NB4 (cell line): ENCODE measurements around the gene PRKAR1B.

ENCODE experiments used
- DNase-seq: peaks from one replicate; pipeline ENCODE4 v3.0.0; 2010; ENCODE audit warnings: low read depth
- H3K4me3 ChIP-seq: one replicate; pipeline ENCODE4 v1.5.1; 2011; ENCODE audit warnings: mild to moderate bottlenecking, low read depth, low read length, moderate library complexity
- MYC ChIP-seq: IDR thresholded peaks from 2 replicates; pipeline ENCODE4 v1.6.1; 2011; ENCODE audit warnings: low read depth, low read length
- POLR2A ChIP-seq: IDR thresholded peaks from 2 replicates; pipeline ENCODE4 v1.6.1; 2011; ENCODE audit warnings: mild to moderate bottlenecking; ENCODE audit not compliant: insufficient read length; ENCODE audit errors: extremely low read depth
- TF ChIP-seq, protein P1 (sequence below): IDR thresholded peaks from one replicate; pipeline ENCODE4 v1.5.1; 2012; ENCODE audit warnings: low read depth, low read length
- TF ChIP-seq, protein P2 (sequence below): IDR thresholded peaks from 2 replicates; pipeline ENCODE4 v1.6.1; 2011; ENCODE audit warnings: low read depth, low read length

The PRKAR1B gene

DNA sequence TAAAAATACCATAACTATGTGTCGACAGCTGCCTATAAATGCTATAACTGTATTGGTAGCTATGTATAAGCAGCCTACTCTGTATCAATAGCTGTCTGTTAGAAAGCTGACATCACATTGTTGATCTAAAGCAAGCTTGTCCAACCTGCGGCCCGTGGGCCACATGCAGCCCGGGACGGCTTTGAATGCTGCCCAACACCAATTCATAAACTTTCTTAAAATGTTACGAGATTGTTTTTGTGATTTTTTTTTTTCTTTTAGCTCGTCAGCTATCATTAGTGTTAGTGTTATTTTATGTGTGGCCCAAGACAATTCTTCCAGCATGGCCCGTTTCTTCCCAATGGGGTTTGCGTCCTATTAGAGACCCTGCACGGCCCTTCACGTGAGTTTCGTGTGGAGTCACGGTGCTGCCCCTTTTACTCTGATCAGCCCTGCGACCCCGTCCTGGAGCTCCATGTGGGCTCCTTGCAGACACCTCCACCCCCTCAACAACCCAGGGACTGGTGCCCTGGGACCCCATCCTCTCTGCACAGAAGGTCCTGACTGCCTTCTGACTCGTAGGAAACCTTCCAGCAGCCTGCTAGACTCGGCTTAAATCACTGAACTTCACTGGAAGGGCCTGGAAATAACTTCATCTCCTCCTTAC, 4.5 kb upstream of the PRKAR1B start:
- no peak overlapping the region for H3K4me3 ChIP-seq
- TF ChIP-seq, protein P1, sequence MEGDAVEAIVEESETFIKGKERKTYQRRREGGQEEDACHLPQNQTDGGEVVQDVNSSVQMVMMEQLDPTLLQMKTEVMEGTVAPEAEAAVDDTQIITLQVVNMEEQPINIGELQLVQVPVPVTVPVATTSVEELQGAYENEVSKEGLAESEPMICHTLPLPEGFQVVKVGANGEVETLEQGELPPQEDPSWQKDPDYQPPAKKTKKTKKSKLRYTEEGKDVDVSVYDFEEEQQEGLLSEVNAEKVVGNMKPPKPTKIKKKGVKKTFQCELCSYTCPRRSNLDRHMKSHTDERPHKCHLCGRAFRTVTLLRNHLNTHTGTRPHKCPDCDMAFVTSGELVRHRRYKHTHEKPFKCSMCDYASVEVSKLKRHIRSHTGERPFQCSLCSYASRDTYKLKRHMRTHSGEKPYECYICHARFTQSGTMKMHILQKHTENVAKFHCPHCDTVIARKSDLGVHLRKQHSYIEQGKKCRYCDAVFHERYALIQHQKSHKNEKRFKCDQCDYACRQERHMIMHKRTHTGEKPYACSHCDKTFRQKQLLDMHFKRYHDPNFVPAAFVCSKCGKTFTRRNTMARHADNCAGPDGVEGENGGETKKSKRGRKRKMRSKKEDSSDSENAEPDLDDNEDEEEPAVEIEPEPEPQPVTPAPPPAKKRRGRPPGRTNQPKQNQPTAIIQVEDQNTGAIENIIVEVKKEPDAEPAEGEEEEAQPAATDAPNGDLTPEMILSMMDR: no peak
- TF ChIP-seq POLR2A (no peak), MYC (no peak)
- TF ChIP-seq, protein P2, sequence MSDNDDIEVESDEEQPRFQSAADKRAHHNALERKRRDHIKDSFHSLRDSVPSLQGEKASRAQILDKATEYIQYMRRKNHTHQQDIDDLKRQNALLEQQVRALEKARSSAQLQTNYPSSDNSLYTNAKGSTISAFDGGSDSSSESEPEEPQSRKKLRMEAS: no peak
- DNase-seq: no peak

DNA sequence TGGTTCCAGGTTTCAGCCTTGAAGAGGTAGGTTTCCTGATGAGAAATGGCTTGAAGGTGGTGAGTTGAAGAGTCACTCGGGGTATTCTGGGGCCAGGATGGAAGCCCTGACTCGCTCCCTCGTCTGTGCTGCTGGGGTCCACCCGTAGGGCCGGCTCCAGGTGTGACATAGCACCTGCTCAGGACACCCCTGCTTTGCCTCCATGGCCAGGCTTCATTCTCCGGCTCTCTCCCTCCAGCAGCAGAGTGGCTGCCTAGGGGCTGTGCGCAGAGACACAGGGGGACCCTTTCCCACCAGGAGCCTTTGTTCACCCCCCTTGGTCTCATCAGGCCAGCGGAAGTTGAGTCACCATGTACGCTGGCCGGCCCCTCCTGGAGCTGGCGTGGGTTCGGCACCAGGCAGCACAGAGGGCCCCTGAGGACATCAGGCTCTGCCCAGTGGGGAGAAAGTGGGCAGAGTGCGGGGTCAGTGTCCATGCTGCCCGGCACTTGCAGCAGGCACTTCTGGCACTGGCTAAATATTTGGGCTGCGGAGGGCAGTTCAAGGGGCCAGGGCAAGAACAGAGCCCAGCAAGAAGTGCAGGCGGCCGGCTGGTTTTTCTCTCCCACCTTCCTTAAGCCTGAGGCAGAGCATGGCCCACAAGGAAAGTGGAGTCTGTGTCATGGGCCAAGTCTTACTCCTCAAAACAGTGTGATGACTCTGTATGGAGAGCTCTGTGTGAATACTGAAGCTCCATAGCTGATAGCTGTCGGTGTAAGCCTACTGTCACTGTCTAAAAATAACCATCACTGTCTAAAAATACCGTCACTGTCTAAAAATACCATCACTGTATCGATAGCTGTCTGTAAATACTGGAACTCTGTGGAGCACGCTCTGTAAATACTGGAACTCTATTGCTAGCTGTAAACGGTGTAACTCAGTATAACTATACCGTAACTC, 3.7 kb upstream of the PRKAR1B start:
- no peak overlapping the region for H3K4me3 ChIP-seq
- no peak for DNase-seq

DNA sequence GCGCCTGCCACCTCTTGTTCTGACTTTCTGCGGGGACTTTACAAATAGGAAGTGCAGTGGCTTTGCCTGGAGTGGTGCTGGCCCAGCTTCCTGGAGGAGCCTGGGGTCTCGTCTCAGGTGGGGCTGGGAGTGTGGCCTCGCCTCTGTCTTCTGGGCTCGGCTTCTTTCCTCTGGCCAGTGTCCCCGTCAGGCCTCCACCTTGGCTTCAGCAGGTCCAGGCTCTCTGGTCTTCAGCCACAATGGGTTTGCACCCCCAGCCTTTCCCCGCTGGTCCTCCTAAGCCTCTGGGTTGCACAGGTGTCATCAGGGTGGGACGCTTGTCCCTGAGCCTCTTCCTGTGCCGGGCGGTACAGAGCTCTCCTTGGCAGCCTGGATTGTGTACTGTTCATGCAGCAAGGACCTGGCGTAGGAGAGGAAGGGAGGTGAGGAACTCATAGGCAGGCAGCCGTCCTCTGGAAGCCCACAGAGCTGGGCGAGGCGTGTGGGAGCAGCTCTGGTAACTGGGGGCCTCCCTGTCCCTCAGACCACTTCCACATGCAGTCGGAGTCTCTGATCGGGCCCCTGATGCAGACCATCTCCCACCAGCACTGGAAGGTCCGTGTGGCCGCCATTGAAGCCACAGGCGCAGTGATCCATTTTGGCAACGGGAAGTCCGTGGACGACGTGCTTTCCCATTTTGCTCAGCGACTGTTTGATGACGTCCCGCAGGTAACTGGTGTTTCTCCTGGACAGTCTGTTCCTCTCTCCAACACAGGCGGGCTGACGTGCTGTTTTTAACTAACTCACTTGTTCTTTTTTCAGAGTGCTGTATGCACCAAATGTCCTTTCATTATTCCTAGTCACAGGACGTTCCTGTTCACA, 2.3 kb upstream of the PRKAR1B start:
- no peak for DNase-seq
- TF ChIP-seq MYC (no peak), POLR2A (no peak)
- TF ChIP-seq, protein P1: no peak
- TF ChIP-seq, protein P2: no peak
- H3K4me3 ChIP-seq: no peak overlapping the region

More for the DNA sequence above, 3.7 kb upstream of the PRKAR1B start:
- TF ChIP-seq, protein P1: no peak
- TF ChIP-seq POLR2A (no peak), MYC (no peak)
- TF ChIP-seq, protein P2: no peak

DNA sequence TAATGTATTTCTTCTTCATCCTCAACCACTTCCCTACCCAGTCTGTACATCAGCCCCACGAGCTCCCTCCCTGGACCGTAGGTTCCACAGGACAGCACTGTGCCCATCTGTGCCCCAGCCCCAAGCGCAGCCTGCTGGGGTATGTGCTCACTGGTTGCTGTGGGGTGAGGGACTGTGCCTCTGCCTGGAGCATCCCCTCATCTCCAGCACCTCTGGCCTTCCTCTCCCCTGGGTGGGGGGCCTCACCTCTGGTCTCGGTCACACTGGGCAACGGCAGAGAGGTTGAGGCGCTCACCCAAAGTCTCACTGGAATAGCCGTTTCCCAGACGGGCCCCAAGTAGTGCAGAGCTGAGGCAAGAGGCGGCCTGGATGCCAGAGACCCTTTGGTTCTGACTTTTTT, 1.5 kb upstream of the PRKAR1B start:
- TF ChIP-seq, protein P2: no peak
- TF ChIP-seq, protein P1: no peak
- TF ChIP-seq MYC: no peak
- no peak for TF ChIP-seq POLR2A
- H3K4me3 ChIP-seq: peak overlapping the region; percentile 61
- no peak for DNase-seq

DNA sequence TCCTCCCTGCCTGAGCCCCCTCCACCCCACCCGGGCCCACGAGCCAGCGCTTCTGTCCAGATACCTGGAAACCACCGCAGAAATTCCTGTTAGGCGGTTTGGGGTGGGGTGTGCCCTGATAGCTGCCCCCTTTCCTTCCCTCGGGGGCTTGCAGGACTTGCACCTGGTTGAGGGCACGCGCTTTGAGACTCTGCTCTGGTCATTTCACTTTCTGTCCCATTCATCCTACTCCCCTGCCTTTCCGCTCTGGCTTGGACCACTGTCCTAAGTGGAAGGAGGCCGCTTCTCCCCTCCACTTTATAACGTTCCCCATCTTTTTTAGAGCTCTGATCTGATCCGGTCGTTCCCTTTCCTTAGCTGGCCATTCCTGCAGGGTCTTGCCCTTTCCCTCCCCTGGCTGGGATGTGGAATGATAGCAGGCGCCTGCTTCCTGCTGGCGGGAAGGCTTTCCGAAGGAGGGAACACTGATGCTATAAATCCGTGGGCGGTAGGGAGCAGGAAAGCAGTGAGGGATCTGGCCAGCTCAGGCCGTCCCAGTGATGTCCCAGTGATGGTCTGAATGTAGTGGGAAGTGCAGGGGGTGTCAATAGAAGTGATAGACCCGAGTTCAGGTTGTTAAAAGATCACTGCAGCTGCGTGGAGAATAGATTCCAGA, 852 bp upstream of the PRKAR1B start:
- peak overlapping the region; percentile 61 for H3K4me3 ChIP-seq
- DNase-seq: no peak
- TF ChIP-seq MYC (no peak), POLR2A (no peak)
- TF ChIP-seq, protein P1: no peak
- TF ChIP-seq, protein P2: no peak
